HPDE6-E6E7 (cell line): Measurements from ENCODE around the gene CCL13.

Experiments
- DNase-seq: peaks from one replicate; pipeline ENCODE4 v3.0.0; 2011; ENCODE audit warnings: missing footprints; ENCODE audit errors: extremely low spot score

The CCL13 gene

DNA sequence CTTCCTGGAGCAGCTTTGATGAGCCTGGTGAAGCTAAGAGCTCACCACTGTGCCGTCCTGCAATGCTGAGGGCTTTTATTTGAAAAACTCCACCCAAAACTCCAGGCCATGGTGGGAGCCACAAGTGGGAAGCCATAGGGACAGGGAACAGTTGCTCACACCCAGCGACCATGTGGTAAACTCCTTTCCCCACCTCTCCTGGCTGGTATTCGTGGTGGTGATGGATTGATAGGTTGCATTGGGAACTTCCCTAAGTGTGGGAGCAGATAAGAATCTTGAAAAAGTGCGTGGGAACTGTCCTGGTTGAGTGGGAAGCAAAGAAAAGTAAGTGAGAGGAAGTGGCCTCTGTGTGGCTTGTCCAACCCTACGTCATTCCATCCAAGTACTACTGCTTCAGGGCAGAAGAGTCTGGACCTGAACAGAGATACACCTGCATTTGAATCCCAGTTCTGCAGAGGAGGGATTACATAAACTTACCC, 6.9 kb downstream of the CCL13 start, which contains the start of gene CCL1:
CCL1 (minus strand) TSS at position 51 of the 479 bp plus-strand sequence. CDS start 72 bp downstream, outside the sequence.
- DNase-seq: no peak

DNA sequence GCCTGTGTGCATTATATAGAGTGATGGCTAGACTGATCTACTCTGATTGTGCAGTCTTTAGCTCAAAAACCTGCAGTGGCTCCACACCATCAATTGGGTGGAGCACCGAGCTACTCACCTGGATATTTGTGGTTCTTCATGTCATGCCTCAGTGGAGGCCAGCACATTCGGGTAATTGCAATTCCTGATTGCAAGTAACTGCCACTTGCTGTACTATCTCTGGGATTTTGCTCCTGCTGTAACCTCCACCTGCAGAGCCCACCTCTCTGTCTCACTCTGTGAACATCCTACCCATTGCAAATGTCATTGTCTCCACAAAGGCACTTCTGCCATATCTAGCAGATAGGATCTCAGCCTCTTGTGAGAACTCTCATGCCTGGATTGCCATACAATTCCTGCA, 8.5 kb downstream of the CCL13 start:
- DNase-seq: no peak

DNA sequence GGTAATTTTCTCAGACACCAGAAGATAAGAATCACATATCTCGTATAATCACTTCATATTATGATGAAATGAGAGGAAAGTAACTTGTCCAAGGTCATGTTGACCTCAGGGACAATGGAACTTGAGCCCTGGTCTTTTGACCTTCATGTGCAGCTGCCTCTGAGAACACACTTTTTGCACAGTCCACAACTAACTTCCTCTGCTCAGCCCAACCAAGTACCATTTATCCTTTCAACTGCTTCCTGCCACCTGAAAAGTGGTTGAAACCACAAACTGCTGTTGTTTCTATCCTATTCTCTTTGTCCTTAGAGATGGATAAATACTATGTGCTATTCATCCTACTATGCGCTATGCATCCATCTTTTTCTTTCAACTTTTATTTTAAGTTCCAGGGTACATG, 9.1 kb downstream of the CCL13 start:
- DNase-seq: no peak

DNA sequence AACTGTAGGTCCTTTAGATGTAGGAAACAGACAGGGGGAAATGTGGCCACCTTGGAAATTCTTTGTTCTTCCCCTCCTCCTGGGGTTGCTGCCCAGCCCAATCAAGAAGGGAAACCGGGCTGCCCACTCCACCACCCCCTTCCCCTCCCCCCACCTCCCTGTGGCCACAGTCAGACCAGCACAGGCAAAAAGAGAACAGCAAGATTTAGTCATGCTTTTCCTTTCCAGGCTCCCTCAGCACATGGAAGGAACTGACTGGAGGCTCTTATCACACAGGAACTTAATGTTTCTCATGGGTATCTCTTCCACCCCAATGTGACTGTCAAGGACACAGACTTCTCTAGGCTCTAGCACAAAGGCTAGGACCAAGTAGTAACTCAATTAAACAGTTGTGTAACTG, 9.7 kb downstream of the CCL13 start:
- DNase-seq: no peak

DNA sequence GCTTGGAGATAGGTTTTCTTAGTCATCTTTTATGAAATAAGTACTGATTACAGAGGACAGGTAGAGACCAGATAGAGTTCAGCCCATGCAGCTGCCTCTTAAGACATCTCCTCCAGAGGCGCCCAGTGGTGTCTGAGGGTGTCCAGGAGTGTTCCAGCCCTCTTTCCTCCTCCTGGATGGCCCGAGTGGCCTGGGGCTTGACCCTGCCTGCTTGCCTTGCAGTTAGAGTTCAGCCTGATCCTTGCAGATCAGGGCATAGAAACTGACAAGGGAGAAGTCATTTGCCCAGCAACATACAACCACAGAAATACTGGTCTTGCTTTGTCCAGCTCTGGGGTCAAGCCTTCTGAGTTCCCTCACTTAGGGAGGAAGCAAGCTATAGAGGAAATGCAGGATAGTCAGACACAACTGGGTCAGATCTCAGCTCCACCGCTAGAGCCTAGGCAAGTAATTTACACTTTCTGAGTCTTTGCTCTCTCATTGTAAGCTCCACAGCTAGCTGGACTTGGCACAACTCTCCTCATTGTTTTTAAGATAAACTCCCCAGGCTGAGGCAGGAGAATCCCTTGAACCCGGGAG, 10.3 kb downstream of the CCL13 start:
- DNase-seq: no peak

DNA sequence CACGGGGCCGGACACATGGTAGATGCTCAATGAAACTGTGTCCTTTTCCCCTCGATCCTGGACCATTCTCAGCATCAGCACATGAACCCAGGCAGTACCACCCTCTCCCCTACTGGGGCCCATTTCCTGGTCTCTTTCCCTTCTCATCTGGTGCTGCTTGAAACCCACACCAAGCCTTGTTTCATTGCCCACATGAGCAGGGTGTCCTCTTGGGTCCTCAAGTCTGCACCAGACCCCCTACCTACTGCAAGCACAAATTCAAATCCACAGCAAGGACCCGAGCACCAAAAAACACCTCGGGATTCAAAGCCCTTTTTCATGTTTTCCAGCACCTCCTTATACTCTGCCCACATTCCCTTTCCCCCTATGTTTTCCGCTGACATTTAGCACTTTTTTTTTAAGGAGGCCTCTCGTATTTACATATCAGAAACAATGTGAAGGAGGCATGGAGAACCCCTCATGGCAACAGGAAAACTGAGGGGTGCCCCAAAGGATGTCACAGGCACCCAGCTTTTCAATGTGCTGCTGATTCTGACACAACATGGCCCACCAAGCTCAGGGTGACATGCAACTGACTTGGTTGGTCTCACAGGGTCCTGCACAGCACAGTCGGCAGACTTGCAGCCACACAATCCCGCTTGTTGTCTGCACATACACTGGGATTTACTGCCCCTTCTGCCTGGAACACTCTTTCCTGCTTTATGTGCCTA, 11.4 kb downstream of the CCL13 start:
- DNase-seq: no peak

DNA sequence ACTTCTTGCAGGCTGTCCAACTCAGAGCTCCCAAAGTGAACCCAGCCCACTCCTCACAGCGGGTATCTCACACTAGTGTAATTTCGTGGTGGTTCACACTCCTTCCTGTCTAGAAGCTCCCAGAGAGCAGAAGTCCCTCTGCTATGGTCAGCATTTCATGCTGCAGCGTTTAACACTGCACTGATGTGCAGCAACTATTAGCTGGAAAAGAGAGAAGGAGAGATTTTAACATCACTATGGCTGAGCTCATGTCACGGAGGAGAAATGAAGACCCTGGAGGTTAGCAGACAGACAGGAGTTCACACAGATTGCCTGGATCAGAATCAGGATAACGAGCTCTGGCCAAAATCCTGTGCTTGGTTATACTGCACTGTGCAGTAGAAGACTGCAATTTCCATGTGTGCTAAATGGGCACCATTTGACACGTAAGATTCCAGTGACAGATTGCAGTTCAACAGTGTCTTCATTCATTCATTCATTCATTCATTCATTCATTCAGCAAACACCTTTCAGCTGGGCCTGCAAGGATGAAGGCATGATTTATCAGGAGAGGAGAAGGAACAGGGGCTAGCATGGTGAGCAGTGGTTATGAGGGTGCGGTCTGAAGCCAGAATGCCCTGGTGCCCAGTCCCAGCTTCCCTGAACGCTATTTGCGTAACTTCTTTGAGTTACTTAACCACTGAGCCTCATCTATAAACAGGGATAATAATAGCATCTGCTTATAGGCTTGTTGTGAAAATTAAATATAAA, 12.1 kb downstream of the CCL13 start:
- no peak for DNase-seq

DNA sequence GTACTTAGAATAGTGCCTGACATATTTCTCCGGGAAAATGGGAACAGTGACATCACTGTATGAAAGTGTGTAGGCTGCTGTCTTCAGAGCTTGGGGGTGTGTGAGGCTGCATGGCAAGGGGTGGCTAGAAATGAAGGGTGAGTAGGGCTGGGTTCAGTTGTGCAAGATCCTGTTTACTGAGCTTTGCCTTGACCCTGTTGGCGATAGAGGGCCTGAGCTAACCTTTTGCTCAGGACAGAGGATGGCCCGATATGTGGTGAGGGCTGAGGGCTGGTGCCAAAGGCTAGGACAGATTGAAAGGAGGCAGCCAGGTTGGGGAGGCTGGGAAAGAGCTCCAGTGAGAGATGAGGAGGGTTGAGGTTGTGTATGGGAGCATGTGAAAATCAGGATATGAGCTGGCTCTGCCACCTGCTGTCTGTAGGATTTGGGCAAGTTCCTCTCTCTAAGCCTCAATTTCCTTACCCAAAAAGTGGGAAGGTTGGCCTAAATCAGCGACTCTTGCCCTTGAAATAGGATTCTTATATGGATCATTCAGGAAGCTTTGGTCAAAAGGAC, 12.7 kb downstream of the CCL13 start:
- no peak for DNase-seq

DNA sequence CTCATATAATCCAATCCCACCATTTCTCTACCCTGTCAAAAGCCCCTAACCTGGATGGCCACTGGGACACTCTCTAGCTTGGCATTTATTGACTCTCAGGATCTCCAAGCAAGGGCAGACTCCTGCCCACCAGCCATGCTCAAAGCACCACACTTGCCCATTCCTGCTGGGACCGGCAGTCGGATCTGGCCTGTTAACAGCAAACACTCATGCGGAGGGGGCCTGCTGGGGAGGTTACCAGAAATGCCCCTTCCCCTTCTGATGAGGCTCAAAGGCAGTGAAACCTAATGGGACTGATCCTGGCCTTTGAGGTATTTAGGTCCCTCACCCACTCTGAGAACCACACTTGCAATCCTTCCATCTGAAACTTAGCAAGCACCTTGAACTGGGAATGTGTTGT, 13.3 kb downstream of the CCL13 start:
- DNase-seq: no peak

DNA sequence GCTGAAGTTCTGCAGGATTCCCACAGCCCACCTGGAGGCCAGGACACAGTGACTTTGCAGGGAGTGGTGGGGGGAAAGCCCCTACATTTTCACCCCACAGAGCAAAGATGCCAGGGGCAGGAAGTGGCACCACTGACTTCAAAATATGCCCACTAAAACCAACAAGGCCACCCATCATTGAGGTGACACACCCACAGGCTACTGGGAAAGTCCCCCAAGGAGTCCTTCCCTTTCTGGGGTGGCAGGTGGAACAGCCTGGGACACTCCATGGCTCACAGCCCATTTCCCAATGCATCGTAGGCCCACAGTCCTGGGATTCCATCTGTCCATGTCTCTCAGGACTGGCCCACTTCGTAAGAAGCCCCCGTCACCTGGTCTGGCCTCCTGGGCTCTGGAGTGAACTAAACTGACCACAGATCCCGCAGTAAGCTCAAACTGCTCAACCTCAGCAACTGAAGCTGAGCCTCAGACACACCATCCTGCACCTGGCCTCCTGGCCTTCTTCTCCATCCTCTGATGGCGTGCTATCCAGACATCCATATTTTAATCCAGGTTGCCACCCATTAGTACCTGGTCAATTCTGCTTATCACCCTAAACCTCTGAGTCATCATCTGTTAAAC, 14.2 kb downstream of the CCL13 start:
- DNase-seq: no peak

DNA sequence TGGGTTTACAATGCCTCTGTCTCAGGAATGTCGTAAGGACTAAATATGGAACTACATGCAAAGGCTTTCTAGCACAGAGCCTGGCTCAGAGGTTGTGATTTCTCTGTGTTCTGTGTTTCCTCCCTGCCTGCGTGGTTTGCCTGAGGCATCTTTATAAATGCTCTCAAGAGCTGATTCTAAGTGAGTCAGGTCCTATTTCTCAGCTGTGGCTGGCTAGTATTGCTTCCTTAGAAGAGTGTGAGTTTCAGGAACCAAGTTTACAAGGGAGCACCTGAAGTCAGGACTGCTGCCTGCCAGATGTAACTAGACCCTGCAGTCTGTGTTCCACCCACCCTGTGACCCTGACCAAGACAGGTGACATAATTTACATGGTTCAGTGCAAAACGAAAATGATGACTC, 14.7 kb downstream of the CCL13 start:
- no peak for DNase-seq

DNA sequence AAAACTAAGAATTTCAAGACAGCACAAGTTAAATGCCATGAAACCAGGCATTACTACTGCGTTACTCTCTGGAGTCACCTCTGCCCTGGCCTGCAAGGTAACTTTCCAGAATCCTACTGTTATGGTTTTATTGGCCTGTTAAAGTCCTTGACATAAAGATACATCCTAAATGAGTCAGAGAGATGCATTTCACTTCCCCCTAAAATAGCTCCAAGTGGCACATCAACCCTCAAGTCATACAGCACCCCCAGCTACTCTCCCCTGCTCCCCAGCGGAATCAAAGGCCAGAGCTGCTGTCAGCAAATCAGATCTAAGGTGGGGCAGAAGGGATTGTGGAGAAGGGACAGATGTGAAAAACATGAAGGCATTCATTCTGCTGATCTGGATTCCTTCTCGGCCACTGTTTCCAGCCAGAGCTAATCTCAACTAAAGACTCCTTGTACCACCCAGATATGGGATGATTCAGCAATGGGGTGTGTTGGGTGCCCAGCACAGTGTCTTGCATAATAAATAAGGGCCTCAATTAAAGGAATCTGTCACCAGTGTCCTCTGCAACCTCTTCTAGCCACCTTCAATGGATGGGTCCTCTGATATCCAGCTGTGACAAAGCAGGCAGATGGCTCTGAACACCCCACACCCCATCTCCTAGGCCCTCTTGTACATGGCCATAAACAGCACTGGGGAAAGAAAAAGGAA, 15.3 kb downstream of the CCL13 start:
- no peak for DNase-seq

DNA sequence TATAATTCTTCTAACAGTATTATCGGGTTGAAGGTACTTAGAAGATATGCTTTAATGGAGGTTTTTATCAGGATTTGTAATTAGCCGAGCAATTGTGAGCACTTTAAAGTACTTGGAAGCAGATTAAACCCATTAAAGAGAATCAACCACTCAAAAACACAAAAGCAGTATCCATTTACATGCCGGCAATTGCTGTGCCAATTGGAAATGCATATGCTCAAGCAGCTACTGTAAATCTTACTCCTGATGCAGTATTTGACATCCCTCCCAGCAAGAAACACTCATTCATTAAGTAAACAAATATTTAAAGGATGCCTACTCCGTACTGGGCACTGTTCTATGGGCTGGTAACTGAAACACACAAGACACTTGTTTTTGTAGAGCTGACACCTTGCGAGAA, 18.2 kb downstream of the CCL13 start:
- no peak for DNase-seq

DNA sequence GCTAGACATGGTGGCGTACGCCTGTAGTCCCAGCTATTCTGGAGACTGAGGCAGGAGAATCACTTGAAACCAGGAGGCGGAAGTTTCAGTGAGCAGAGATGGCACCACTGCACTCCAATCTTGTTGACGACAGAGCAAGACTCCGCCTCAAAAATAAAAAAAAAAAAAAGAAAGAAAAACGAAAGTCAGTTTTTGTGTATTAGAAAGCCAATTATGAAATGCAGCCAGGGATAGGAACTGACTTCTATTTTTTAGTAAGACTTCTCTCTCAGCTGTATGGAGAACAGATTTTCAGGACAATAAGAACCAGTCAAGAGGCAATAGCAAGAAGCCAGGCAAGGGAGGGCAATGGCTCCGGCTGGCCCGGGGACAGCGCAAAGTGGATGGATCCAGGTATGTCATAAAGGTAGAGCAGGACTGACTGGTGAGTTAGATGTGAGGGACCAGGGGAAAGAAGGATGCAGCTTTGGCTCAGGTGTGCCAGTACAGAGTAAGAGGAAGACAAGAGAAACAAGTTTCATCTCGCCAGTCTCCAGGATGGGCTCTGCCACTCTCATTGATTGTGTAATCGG, 19.2 kb downstream of the CCL13 start:
- no peak for DNase-seq

DNA sequence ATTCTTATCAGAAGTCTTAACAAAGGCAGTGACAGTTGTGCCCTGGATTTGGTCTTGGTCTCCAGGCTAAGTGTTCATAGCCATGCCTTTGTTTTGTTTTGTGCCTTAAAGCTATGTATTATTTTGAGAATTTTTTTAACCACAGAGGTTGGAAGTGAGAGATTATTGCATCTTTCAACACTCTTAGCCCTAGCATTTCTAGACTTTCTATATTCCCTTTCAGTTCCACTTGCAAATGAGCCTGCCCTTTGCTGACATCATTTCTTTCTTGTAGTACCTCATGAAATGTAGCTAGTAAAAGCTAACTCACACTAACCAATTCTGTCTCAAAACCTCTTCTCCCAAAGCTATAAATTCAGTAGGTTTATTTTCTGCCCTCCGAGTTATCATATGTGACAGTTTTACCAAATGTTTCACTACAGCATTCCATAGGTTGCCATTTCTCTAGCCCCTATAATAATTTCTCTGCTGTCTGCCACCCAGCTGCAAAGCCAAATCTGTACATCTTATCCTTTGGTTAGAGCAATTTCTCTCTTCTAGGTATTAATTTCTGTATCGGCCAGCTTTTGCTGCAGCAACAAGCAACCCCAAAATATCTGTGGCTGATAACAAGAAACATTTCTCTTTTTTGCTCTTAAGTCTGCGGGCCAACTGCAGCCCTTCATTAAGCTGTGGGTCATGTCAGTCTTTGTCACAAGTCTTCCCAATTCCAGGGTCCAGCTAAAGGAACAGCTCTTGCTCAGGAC, 21.0 kb downstream of the CCL13 start:
- DNase-seq: no peak

DNA sequence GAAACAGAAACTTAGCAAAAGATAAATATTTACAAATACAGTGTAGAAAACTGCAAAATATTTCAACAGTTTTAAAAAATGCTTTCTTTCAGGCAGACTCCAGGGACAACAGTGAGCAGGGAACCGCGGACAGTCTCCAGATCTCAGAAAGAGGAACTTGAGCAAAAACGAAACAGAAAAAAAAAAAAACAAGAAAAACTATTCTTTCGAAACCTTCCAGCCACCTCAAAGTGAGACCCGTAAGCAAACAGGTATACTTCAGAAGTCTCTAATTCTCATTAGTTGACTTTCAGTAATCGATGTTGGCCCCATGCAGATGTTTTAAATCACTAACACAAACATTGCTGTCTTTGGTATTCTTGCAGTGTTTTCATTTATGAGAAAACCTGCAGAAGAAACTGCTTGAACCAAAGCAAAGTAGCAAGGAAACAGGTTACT, 22.4 kb downstream of the CCL13 start:
- no peak for DNase-seq

DNA sequence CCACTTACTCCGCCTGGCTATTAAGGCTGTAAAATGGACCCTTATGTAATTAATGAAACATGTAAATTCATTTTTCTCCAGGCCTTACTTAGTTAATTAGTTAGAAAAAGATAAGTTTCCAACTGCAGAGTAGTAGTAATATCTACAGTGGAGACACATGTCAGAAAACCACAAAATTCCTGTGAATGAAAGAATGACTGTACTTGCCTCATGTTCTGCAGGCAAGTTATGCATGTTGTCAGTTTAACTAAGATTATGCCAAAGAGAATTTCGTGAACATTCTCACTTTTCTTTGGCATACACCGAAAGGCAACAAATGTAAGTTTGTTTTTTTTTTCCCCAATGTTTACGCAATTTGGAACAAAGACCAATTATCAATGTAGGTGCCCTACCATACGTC, 23.6 kb downstream of the CCL13 start:
- DNase-seq: no peak

DNA sequence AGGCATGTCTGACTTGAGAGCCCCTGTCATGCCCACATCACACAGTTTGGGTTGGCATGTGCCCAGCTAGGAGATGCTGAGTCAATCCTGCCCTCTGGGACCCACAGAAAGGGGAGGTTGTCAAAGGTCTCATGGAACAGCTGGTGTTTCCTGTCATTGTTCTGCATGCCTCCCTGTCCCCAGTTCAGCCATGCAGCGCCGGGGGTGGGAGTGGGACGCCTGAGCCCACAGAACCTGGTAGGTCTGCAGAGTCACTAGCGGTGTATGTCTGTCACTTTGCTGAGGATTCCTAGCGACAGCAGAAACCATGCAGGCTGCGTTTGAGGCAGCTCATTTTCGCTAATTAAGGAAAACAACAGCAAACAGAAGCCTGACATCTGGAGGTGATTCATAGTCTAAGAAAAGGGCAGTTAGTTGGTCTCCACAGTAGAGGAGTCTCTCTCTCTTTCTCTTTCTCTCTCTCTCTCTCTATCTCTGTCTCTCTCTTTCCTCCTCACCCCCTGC, 26.4 kb downstream of the CCL13 start:
- no peak for DNase-seq

DNA sequence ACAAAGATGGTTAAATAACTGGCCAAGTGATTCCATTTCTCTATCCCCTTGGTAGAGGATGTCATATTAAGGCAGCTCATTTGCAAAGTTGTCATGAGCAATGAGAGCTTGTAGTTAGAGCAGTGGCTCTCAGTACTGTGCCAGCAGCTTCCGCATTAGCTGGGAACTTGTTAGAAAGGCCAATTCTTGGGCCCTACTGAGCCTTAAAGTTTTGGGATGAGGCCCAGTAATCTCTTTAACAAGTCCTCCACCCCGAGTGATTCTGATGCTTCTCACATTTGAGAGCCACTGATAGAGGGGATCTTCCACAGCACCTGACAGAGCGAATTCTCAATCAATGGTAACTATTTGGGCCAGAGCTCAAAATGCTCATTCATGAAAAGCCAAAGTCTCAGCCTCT, 26.9 kb downstream of the CCL13 start:
- DNase-seq: no peak

DNA sequence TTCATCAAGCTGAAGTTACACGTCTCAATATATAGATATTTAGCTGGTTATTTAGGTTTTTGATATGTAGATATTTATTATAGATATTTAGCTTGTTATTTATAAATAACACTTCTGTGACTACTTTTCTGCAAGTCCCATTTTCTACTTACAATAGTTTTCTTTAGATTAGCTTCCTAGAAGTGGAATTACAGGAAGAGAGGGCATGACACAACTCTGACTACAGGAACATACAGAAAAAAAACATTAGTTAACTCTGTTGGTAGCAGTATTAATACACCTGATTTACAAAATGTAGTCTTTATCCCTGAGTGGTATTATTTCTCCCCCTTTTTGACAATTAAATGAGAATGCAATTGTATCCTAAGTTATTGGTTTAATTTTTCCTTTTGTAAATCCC, 28.0 kb downstream of the CCL13 start:
- DNase-seq: no peak
